Measurements from ENCODE around the gene DUSP5.

DUSP5 gene

DNA sequence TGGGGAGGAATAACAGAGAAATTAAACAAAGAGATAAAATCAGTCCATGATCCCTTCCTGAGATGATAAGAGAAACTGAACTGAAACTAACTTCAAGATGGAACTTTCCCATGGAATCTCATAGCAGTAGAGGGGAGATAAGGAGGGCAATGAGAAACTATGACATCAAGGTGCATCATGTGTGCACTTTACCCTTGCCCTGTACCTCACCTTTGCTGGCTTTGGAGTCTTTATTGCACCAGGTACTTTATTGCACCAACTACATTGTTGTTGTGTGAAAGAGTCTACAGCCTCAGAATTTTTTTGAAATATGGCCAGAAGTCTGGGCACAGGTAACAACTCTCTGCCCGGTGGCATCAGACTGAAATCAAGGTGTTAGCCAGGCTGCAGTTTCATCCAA, 58.6 kb downstream of the DUSP5 start:
- H3K36me3 ChIP-seq (ENCODE audit: control insufficient read depth, insufficient read depth, low read length), result no peaks in the 10 kb centered on the region
- H3K27me3 ChIP-seq (ENCODE audit: control insufficient read depth, insufficient read depth, low read length), result no peaks in the 10 kb centered on the region
- H3K4me1 ChIP-seq (ENCODE audit: control insufficient read depth, insufficient read depth, low read length), result peaks cover 11% of the 10 kb centered on the region
- peaks cover 8% of the 10 kb centered on the region for H3K9me3 ChIP-seq (ENCODE audit: control insufficient read depth, insufficient read depth, low read depth, low read length)
- no peak overlapping the region for H3K4me3 ChIP-seq (ENCODE audit: low read depth, low read length)
- H3K27ac ChIP-seq (ENCODE audit: low read depth, low read length), result no peak overlapping the region
- H3K9ac ChIP-seq (ENCODE audit: low read length), result no peak overlapping the region

DNA sequence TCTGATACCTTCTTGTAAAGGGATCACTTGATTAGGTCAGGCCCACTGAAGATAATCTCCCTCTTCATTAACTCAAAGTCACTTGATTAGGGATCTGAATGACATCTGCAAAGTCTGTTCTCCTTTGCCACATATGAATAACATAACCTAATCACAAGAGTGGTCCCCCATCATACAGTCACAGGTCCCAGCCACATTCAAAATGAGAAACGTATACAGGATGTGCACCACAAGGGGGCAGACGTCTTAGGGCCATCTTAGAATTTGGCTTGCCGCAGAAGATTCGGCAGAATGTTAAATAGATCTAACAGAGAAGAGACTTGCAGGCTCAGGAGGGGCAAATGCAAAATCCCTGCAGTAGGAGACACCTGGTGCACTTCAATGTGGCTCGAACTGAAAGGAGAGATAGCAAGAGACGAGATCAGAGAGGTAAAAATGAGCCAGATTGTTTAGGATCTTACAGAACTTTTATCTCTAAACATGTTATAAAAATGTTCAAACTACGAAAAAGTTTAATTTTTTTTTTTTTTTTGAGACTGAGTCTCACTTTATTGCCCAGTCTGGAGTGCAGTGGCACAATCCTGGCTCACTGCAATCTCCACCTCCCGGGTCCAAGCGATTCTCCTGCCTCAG, 59.4 kb downstream of the DUSP5 start:
- Histone ChIP-seq H3K27me3 (ENCODE audit: control insufficient read depth, insufficient read depth, low read length) (no peaks in the 10 kb centered on the region), H3K4me3 (ENCODE audit: low read depth, low read length) (no peak overlapping the region), H3K9me3 (ENCODE audit: control insufficient read depth, insufficient read depth, low read depth, low read length) (peaks cover 8% of the 10 kb centered on the region), H3K27ac (ENCODE audit: low read depth, low read length) (no peak overlapping the region), H3K4me1 (ENCODE audit: control insufficient read depth, insufficient read depth, low read length) (peaks cover 11% of the 10 kb centered on the region), H3K9ac (ENCODE audit: low read length) (no peak overlapping the region), H3K36me3 (ENCODE audit: control insufficient read depth, insufficient read depth, low read length) (no peaks in the 10 kb centered on the region)

- Histone ChIP-seq H3K27me3 (ENCODE audit: control insufficient read depth, insufficient read depth, low read length) (no peaks in the 10 kb centered on the region), H3K36me3 (ENCODE audit: control insufficient read depth, insufficient read depth, low read length) (no peaks in the 10 kb centered on the region), H3K4me3 (ENCODE audit: low read depth, low read length) (no peak overlapping the region), H3K9ac (ENCODE audit: low read length) (no peak overlapping the region), H3K27ac (ENCODE audit: low read depth, low read length) (no peak overlapping the region), H3K9me3 (ENCODE audit: control insufficient read depth, insufficient read depth, low read depth, low read length) (no peaks in the 10 kb centered on the region), H3K4me1 (ENCODE audit: control insufficient read depth, insufficient read depth, low read length) (peaks cover 11% of the 10 kb centered on the region)
Measured at GRCh38 chr10:110558041-110558440, 60.3 kb downstream of the DUSP5 start.

DNA sequence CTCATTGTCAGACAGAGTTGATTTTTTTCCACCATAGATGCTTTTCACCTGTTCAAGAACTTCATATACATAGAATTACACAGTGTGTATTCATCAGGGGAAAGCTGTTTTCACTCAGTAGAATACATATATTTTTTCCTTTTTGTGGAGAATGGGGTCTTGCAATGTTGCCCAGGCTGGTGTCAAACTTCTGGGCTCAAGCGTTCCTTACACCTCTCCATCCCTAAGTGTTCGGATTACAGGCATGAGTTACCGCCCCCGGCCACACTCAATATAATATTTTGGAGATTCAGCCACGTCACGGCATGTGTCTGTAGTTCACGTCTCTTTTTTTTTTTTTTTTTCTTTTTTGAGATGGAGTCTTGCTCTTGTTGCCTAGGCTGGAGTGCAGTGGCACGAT, 62.3 kb downstream of the DUSP5 start:
- no peaks in the 10 kb centered on the region for H3K27me3 ChIP-seq (ENCODE audit: control insufficient read depth, insufficient read depth, low read length)
- H3K27ac ChIP-seq (ENCODE audit: low read depth, low read length), result no peak overlapping the region
- no peaks in the 10 kb centered on the region for H3K9me3 ChIP-seq (ENCODE audit: control insufficient read depth, insufficient read depth, low read depth, low read length)
- no peaks in the 10 kb centered on the region for H3K36me3 ChIP-seq (ENCODE audit: control insufficient read depth, insufficient read depth, low read length)
- H3K4me3 ChIP-seq (ENCODE audit: low read depth, low read length), result no peak overlapping the region
- no peaks in the 10 kb centered on the region for H3K4me1 ChIP-seq (ENCODE audit: control insufficient read depth, insufficient read depth, low read length)
- H3K9ac ChIP-seq (ENCODE audit: low read length), result no peak overlapping the region
